Naive thymus-derived CD8-positive, alpha-beta T cell (primary cell): ENCODE measurements around the gene COPS3. TPM values are rescaled to one million over a fixed set of nuclear protein-coding genes. Genes with fewer than 3 reads are reported as not detected.
"Not testable (repeated sequence)": the region's sequence is repeated elsewhere in the genome, so short reads cannot be mapped to it uniquely, and the experiment has no call there.

Experiments used
- ATAC-seq, 2 donors: fragments of 150-1000 bp; cut with Tn5 transposase in 1 of 2; sonication (Bioruptor Pico), chemical (Tn5 transposase) in 1 of 2; 1 replicate in 1 of 2; 2 replicates in 1 of 2; pipeline ENCODE4 v1.10.0; 2021; ENCODE audit warnings: mild to moderate bottlenecking in 2 of 2, moderate library complexity in 2 of 2
- POLR2A ChIA-PET: fragments of 350-600 bp; sonication (Branson Sonifier 250); formaldehyde crosslinking; loops from one replicate; lab custom pipeline; 2021; ENCODE audit warnings: antibody characterized with exemption; lab: Charles Lee
- DNase-seq, 10 donors: peaks; one replicate each; pipeline versions ENCODE4 v3.0.0 to v3.0.0-alpha.2; 2020 to 2022
- H3K27ac Mint-ChIP-seq, 10 donors: one replicate each; pipeline ENCODE4 v1.8.0; 2020 to 2022; ENCODE audit warnings: mild to moderate bottlenecking in 10 of 10, mixed read lengths in 10 of 10, moderate library complexity in 4 of 10, inconsistent platforms in 1 of 10
- H3K27me3 Mint-ChIP-seq, 5 donors: one replicate each; pipeline ENCODE4 v1.8.0; 2021 to 2022; ENCODE audit warnings: mixed read lengths in 5 of 5
- H3K36me3 Mint-ChIP-seq, 3 donors: one replicate each; pipeline ENCODE4 v1.8.0; 2020 to 2022; ENCODE audit warnings: mixed read lengths in 3 of 3, mild to moderate bottlenecking in 2 of 3, inconsistent platforms in 1 of 3
- H3K4me1 Mint-ChIP-seq, 4 donors: one replicate each; pipeline ENCODE4 v1.8.0; 2021 to 2022; ENCODE audit warnings: mixed read lengths in 4 of 4
- H3K4me3 Mint-ChIP-seq, 10 donors: one replicate each; pipeline ENCODE4 v1.8.0; 2020 to 2022; ENCODE audit warnings: mild to moderate bottlenecking in 10 of 10, mixed read lengths in 10 of 10, moderate library complexity in 6 of 10, inconsistent platforms in 1 of 10
- H3K9me3 Mint-ChIP-seq, 9 donors: one replicate each; pipeline ENCODE4 v1.8.0; 2020 to 2022; ENCODE audit warnings: mixed read lengths in 9 of 9, mild to moderate bottlenecking in 3 of 9, inconsistent platforms in 1 of 9, moderate library complexity in 1 of 9
- polyA plus RNA-seq, 3 donors: library from polyadenylated mRNA; unstranded; fragments of 300-500 nt; fragmentation: Illumina TruSeq; gene quantifications; one replicate each; pipeline ENCODE4 v1.2.3, GENCODE V29; 2021
- total RNA-seq, 8 experiments: library from RNA in 2 of 8; stranded (reverse) in 2 of 8; gene quantifications; one replicate each; pipeline ENCODE4 v1.2.3 and lab custom pipeline; 2021 to 2026

Gene COPS3
- total and polyA plus RNA-seq, 5 experiments from 2014 or later: 46.5 to 98.0 (median 76.6) TPM

- H3K4me3 Mint-ChIP-seq: no peak overlapping the region
- POLR2A ChIA-PET: no interaction called here
- no peaks in the 10 kb centered on the region for H3K27me3 Mint-ChIP-seq
- ATAC-seq: no peak
- H3K36me3 Mint-ChIP-seq: peaks cover 3 to 7% (median 4%) of the 10 kb centered on the region in 3 donors
- DNase-seq: no peak
- H3K27ac Mint-ChIP-seq: no peak overlapping the region
- peaks cover 0 to 2% (median 0%) of the 10 kb centered on the region in 9 donors for H3K9me3 Mint-ChIP-seq
- H3K4me1 Mint-ChIP-seq: peaks cover 2 to 6% (median 6%) of the 10 kb centered on the region in 4 donors
Observed at GRCh38 chr17:17314501-17315071, 33.5 kb upstream of the COPS3 start.

GRCh38 chr17:17313350-17313991, 32.4 kb upstream of the COPS3 start:
- H3K27ac Mint-ChIP-seq: peak overlapping the region in 3 of 10 donors; percentile 16 to 67 (median 60)

GRCh38 chr17:17309356-17309755, 28.3 kb upstream of the COPS3 start:
- DNase-seq: no peak
- Mint-ChIP-seq H3K27ac (no peak overlapping the region), H3K4me3 (no peak overlapping the region), H3K4me1 (peaks cover 10 to 26% (median 24%) of the 10 kb centered on the region in 4 donors), H3K9me3 (peaks cover 0 to 2% (median 0%) of the 10 kb centered on the region in 9 donors), H3K27me3 (no peaks in the 10 kb centered on the region), H3K36me3 (peaks cover 3 to 12% (median 4%) of the 10 kb centered on the region in 3 donors)
- no peak for ATAC-seq
- POLR2A ChIA-PET: no interaction called here

More at GRCh38 chr17:17313350-17313991, 32.4 kb upstream of the COPS3 start:
- H3K4me1 Mint-ChIP-seq: peaks cover 2 to 6% (median 6%) of the 10 kb centered on the region in 4 donors
- peaks cover 0 to 2% (median 0%) of the 10 kb centered on the region in 9 donors for H3K9me3 Mint-ChIP-seq
- ATAC-seq (peak; percentile 100), DNase-seq (peak; percentile 52 to 89 (median 76))
- peaks cover 3 to 12% (median 4%) of the 10 kb centered on the region in 3 donors for H3K36me3 Mint-ChIP-seq
- H3K27me3 Mint-ChIP-seq: no peaks in the 10 kb centered on the region
- POLR2A ChIA-PET: interaction anchor here (0.6 to 1.5 kb wide), 2 partner anchors 41 to 313 kb away, joined by 3 read pairs; no protein-coding TSS in a partner anchor
- no peak overlapping the region for H3K4me3 Mint-ChIP-seq

- Mint-ChIP-seq H3K9me3 (no peaks in the 10 kb centered on the region), H3K27me3 (no peaks in the 10 kb centered on the region), H3K27ac (peak overlapping the region; percentile 37 to 99 (median 91)), H3K4me3 (peak overlapping the region; percentile 74 to 93 (median 86)), H3K36me3 (peaks cover 0 to 8% (median under 1%) of the 10 kb centered on the region in 3 donors), H3K4me1 (peaks cover 12 to 37% (median 31%) of the 10 kb centered on the region in 4 donors)
- POLR2A ChIA-PET: interaction anchor here (1.1 to 1.6 kb wide), 5 partner anchors 21 to 129 kb away, joined by 3 to 6 read pairs (median 4); partner anchors contain the start of gene FLCN
- ATAC-seq (peak; percentile 69 to 75), DNase-seq (peak in 9 of 10 donors; percentile 32 to 77 (median 53))
Observed at GRCh38 chr17:17305281-17305801, 24.3 kb upstream of the COPS3 start.

- Mint-ChIP-seq H3K4me3 (peak overlapping the region; percentile 79 to 90 (median 84)), H3K4me1 (peaks cover 12 to 39% (median 32%) of the 10 kb centered on the region in 4 donors), H3K9me3 (no peaks in the 10 kb centered on the region), H3K27ac (peak overlapping the region; percentile 25 to 93 (median 88)), H3K27me3 (no peaks in the 10 kb centered on the region), H3K36me3 (peaks cover 0 to 5% (median 0%) of the 10 kb centered on the region in 3 donors)
- ATAC-seq (peak; percentile 33 to 59), DNase-seq (peak in 6 of 10 donors; percentile 12 to 58 (median 44))
- POLR2A ChIA-PET: interaction anchor here (0.6 to 1.6 kb wide), 3 partner anchors 19 to 24 kb away, joined by 6 to 11 read pairs (median 6); partner anchors contain the start of gene COPS3
Observed at GRCh38 chr17:17304521-17304985, 23.5 kb upstream of the COPS3 start.

- DNase-seq: no peak
- peak overlapping the region; percentile 79 to 90 (median 84) for H3K4me3 Mint-ChIP-seq
- no peaks in the 10 kb centered on the region for H3K36me3 Mint-ChIP-seq
- POLR2A ChIA-PET: interaction anchor here (0.6 to 1.4 kb wide), 2 partner anchors 19 to 24 kb away, joined by 6 to 11 read pairs; partner anchors contain the start of gene COPS3
- no peaks in the 10 kb centered on the region for H3K9me3 Mint-ChIP-seq
- H3K4me1 Mint-ChIP-seq: peaks cover 12 to 39% (median 32%) of the 10 kb centered on the region in 4 donors
- ATAC-seq: no peak
- H3K27ac Mint-ChIP-seq: peak overlapping the region; percentile 25 to 93 (median 88)
- no peaks in the 10 kb centered on the region for H3K27me3 Mint-ChIP-seq
Observed at GRCh38 chr17:17303847-17304490, 22.9 kb upstream of the COPS3 start.

GRCh38 chr17:17303010-17303846, 22.2 kb upstream of the COPS3 start, which contains the start of gene NT5M:
TSS of gene NT5M (plus strand) at chr17:17303373. CDS start at chr17:17303551, 178 bp downstream.
- no peaks in the 10 kb centered on the region for H3K36me3 Mint-ChIP-seq
- H3K27me3 Mint-ChIP-seq: no peaks in the 10 kb centered on the region
- ATAC-seq: peak; percentile 60 to 75
- H3K9me3 Mint-ChIP-seq: no peaks in the 10 kb centered on the region
- peak within 1 kb of the TSS; percentile 25 to 93 (median 90) for H3K27ac Mint-ChIP-seq
- POLR2A ChIA-PET: interaction anchor here (1.4 kb wide), 1 partner anchor 23 kb away, joined by 11 read pairs; the partner anchor contains the start of gene COPS3
- peaks cover 12 to 39% (median 32%) of the 10 kb centered on the region in 4 donors for H3K4me1 Mint-ChIP-seq
- DNase-seq: peak in 9 of 10 donors; percentile 44 to 78 (median 59)
- H3K4me3 Mint-ChIP-seq: peak within 1 kb of the TSS; percentile 81 to 93 (median 91)

GRCh38 chr17:17301659-17302058, 20.6 kb upstream of the COPS3 start:
- H3K27ac Mint-ChIP-seq, H3K9me3 Mint-ChIP-seq, H3K36me3 Mint-ChIP-seq, ATAC-seq, DNase-seq, H3K27me3 Mint-ChIP-seq: not testable (repeated sequence)
- Mint-ChIP-seq H3K4me3 (peak overlapping the region in 5 of 10 donors; percentile 20 to 85 (median 66)), H3K4me1 (peaks cover 12 to 39% (median 32%) of the 10 kb centered on the region in 4 donors)
- POLR2A ChIA-PET: interaction anchor here (0.8 to 2.6 kb wide), 3 partner anchors 18 to 671 kb away, joined by 3 to 7 read pairs (median 3); partner anchors contain the start of genes COPS3, DRC3 and TOM1L2

GRCh38 chr17:17300624-17301568, 19.9 kb upstream of the COPS3 start:
- DNase-seq (peak in 7 of 10 donors; percentile 33 to 54 (median 39)), ATAC-seq (peak; percentile 48 to 52)
- H3K27me3 Mint-ChIP-seq: no peaks in the 10 kb centered on the region
- POLR2A ChIA-PET: interaction anchor here (0.5 to 2.6 kb wide), 4 partner anchors 17 to 672 kb away, joined by 3 to 7 read pairs (median 3); partner anchors contain the start of genes COPS3, DRC3 and TOM1L2
- peak overlapping the region; percentile 33 to 71 (median 60) for H3K4me3 Mint-ChIP-seq
- H3K27ac Mint-ChIP-seq: peak overlapping the region in 2 of 10 donors; percentile 11 to 43
- no peaks in the 10 kb centered on the region for H3K9me3 Mint-ChIP-seq
- peaks cover 12 to 34% (median 29%) of the 10 kb centered on the region in 4 donors for H3K4me1 Mint-ChIP-seq
- H3K36me3 Mint-ChIP-seq: no peaks in the 10 kb centered on the region

- Mint-ChIP-seq H3K9me3 (no peaks in the 10 kb centered on the region), H3K4me3 (no peak overlapping the region)
Observed at GRCh38 chr17:17298108-17298507, 17.1 kb upstream of the COPS3 start.

More at GRCh38 chr17:17298108-17298507, 17.1 kb upstream of the COPS3 start:
- no peaks in the 10 kb centered on the region for H3K27me3 Mint-ChIP-seq
- POLR2A ChIA-PET: no interaction called here
- ATAC-seq (no peak), DNase-seq (no peak)
- peaks cover 0 to 14% (median 8%) of the 10 kb centered on the region in 4 donors for H3K4me1 Mint-ChIP-seq
- H3K27ac Mint-ChIP-seq: no peak overlapping the region
- no peaks in the 10 kb centered on the region for H3K36me3 Mint-ChIP-seq
